ENCODE measurements around the gene NPAP1. TPM values are rescaled to one million over a fixed set of nuclear protein-coding genes. Genes with fewer than 3 reads are reported as not detected.

NPAP1 gene
- total RNA-seq, 1 experiment from 2014 or later = not detected

DNA sequence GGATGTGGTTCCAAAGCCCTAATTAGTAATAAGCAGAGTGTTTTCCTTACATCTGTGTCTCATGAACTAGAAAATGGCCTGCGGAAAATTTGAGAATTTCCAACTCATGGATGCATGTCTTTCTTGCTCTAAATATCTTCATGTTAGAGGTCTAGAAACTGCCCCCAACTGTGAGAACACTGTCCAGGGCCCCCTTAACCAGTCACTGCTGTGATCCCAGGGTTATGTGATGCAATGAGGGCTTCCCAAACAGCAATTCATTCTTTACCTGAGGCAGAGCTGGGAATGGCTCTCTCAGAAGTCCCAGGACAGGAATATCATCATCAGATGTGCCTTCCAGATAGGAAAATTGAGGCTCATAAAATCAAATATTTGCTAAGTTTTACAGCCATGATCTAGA is 8.2 kb downstream of the NPAP1 start:
- Histone ChIP-seq H3K4me1 (ENCODE audit: insufficient read depth, low read length) (no peaks in the 10 kb centered on the region), H3K9me2 (replicated peaks; ENCODE audit: low read length) (no peaks in the 10 kb centered on the region), H3K36me3 (ENCODE audit: low read depth, low read length) (no peaks in the 10 kb centered on the region), H3K4me2 (ENCODE audit: low read length) (no peak overlapping the region), H2AFZ (ENCODE audit: low read length) (no peak overlapping the region), H3K27me3 (ENCODE audit: low read length) (no peaks in the 10 kb centered on the region), H3K27ac (ENCODE audit: low read length) (no peak overlapping the region), H3K9me3 (ENCODE audit: low read length) (no peaks in the 10 kb centered on the region), H3K4me3 (ENCODE audit: low read length) (no peak overlapping the region), H4K20me1 (ENCODE audit: low read length) (no peaks in the 10 kb centered on the region), H3K9ac (ENCODE audit: low read length) (no peak overlapping the region), H3F3A (ENCODE audit: low read length, unreplicated experiment) (no peaks in the 10 kb centered on the region), H3K79me2 (ENCODE audit: low read length) (no peaks in the 10 kb centered on the region)
- TF ChIP-seq EZH2phosphoT487 (IDR thresholded peaks at IDR 0.05; ENCODE audit: borderline replicate concordance, low read length) (no peak), EZH2 (IDR thresholded peaks at IDR 0.05; ENCODE audit: low read length, unreplicated experiment) (no peak)
- TF ChIP-seq, protein P1, sequence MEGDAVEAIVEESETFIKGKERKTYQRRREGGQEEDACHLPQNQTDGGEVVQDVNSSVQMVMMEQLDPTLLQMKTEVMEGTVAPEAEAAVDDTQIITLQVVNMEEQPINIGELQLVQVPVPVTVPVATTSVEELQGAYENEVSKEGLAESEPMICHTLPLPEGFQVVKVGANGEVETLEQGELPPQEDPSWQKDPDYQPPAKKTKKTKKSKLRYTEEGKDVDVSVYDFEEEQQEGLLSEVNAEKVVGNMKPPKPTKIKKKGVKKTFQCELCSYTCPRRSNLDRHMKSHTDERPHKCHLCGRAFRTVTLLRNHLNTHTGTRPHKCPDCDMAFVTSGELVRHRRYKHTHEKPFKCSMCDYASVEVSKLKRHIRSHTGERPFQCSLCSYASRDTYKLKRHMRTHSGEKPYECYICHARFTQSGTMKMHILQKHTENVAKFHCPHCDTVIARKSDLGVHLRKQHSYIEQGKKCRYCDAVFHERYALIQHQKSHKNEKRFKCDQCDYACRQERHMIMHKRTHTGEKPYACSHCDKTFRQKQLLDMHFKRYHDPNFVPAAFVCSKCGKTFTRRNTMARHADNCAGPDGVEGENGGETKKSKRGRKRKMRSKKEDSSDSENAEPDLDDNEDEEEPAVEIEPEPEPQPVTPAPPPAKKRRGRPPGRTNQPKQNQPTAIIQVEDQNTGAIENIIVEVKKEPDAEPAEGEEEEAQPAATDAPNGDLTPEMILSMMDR (conservative IDR thresholded peaks at IDR 0.05; ENCODE audit: low read depth, low read length) = no peak
- ChIA-PET CTCF (no interaction called here), POLR2A (ENCODE audit: unreplicated experiment) (no interaction called here)
- ATAC-seq (no peak), DNase-seq (no peak)
- BruUV-seq (replicated peaks) = no TSS peak
- intact Hi-C loops (cut with micrococcal nuclease) = no loop called here

DNA sequence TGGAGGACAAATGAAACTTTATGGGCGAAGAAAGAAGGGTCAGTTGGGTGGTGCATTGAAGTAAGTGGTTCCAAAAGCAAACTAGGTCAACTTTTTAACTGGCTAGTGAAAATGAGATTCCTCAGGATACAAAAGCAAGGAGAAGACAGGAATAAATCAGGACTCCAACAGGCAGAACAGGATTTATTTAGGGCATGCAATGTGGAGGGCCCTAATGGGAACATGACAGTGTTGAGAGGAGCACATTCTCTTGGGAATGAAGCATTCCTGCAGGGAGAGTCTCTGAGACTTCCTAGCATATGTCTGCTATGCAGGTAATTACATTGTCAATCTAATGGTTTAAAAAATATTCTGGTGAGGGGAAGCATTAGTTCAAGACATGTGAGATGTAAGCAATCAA is 8.7 kb downstream of the NPAP1 start:
- CTCF ChIA-PET = no interaction called here
- DNase-seq (no peak), ATAC-seq (no peak)
- Histone ChIP-seq H3F3A (ENCODE audit: low read length, unreplicated experiment) (no peaks in the 10 kb centered on the region), H3K27ac (ENCODE audit: low read length) (no peak overlapping the region), H3K4me1 (ENCODE audit: insufficient read depth, low read length) (no peaks in the 10 kb centered on the region), H3K79me2 (ENCODE audit: low read length) (no peaks in the 10 kb centered on the region), H4K20me1 (ENCODE audit: low read length) (no peaks in the 10 kb centered on the region), H3K36me3 (ENCODE audit: low read depth, low read length) (no peaks in the 10 kb centered on the region), H2AFZ (ENCODE audit: low read length) (no peak overlapping the region), H3K9ac (ENCODE audit: low read length) (no peak overlapping the region), H3K9me2 (replicated peaks; ENCODE audit: low read length) (no peaks in the 10 kb centered on the region), H3K9me3 (ENCODE audit: low read length) (no peaks in the 10 kb centered on the region), H3K27me3 (ENCODE audit: low read length) (no peaks in the 10 kb centered on the region), H3K4me3 (ENCODE audit: low read length) (no peak overlapping the region), H3K4me2 (ENCODE audit: low read length) (no peak overlapping the region)
- intact Hi-C loops (cut with micrococcal nuclease) = no loop called here
- POLR2A ChIA-PET (ENCODE audit: unreplicated experiment) = no interaction called here
- no peak for TF ChIP-seq EZH2phosphoT487 (IDR thresholded peaks at IDR 0.05; ENCODE audit: borderline replicate concordance, low read length)
- TF ChIP-seq, protein P1 (conservative IDR thresholded peaks at IDR 0.05; ENCODE audit: low read depth, low read length) = no peak
- no peak for TF ChIP-seq EZH2 (IDR thresholded peaks at IDR 0.05; ENCODE audit: low read length, unreplicated experiment)
- BruUV-seq (replicated peaks) = no TSS peak

DNA sequence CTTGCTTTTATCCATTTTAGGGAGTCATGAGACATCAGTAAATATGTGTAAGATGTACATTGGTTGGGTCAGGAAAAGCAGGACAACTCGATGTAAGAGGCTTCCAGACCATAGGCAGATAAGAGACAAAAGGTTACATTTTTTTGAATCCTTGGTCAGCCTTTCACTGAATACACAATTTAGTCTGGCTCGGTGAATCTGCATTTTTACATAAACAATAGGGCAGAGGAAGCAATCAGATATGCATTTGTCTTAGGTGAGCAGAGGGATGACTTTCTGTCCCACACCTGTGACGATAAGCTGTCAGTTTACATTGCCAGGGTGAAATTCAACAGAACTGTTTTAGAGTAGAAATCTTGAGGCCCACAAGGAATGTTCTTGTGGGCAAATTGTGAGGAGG is 20.6 kb downstream of the NPAP1 start:
- CTCF ChIA-PET = no interaction called here
- Histone ChIP-seq H3K9ac (ENCODE audit: low read length) (no peak overlapping the region), H3K9me2 (replicated peaks; ENCODE audit: low read length) (no peaks in the 10 kb centered on the region), H2AFZ (ENCODE audit: low read length) (no peak overlapping the region), H3K9me3 (ENCODE audit: low read length) (peaks cover 10% of the 10 kb centered on the region; the same call in 1 of the 2 replicates), H3K4me3 (ENCODE audit: low read length) (no peak overlapping the region), H3K4me2 (ENCODE audit: low read length) (no peak overlapping the region), H3K4me1 (ENCODE audit: insufficient read depth, low read length) (no peaks in the 10 kb centered on the region), H3K79me2 (ENCODE audit: low read length) (no peaks in the 10 kb centered on the region), H4K20me1 (ENCODE audit: low read length) (no peaks in the 10 kb centered on the region), H3K27me3 (ENCODE audit: low read length) (no peaks in the 10 kb centered on the region), H3F3A (ENCODE audit: low read length, unreplicated experiment) (no peaks in the 10 kb centered on the region), H3K27ac (ENCODE audit: low read length) (no peak overlapping the region), H3K36me3 (ENCODE audit: low read depth, low read length) (no peaks in the 10 kb centered on the region)
- intact Hi-C loops (cut with micrococcal nuclease) = no loop called here
- DNase-seq (no peak), ATAC-seq (no peak)
- POLR2A ChIA-PET (ENCODE audit: unreplicated experiment) = no interaction called here
- BruUV-seq (replicated peaks) = no TSS peak
- no peak for TF ChIP-seq EZH2 (IDR thresholded peaks at IDR 0.05; ENCODE audit: low read length, unreplicated experiment)
- no peak for TF ChIP-seq EZH2phosphoT487 (IDR thresholded peaks at IDR 0.05; ENCODE audit: borderline replicate concordance, low read length)
- TF ChIP-seq, protein P1 (conservative IDR thresholded peaks at IDR 0.05; ENCODE audit: low read depth, low read length) = no peak
